ENCODE data around the gene NMNAT2. TPM values are rescaled to one million over a fixed set of nuclear protein-coding genes. Genes with fewer than 3 reads are reported as not detected.

The NMNAT2 gene
- total and polyA plus RNA-seq, 10 of the 15 experiments (the other 5 are each of a cell fraction or from before 2014, with no cell fraction given), result 0.02 to 2.0 (median 0.60) TPM

- SMC1A ChIA-PET (ENCODE audit: uncharacterized antibody, unreplicated experiment), result interaction anchor here (1.0 kb wide), 1 partner anchor 10 kb away, joined by 3 read pairs; no protein-coding TSS in a partner anchor
- H3K27me3 ChIP-seq (replicated peaks in 1 of 2; ENCODE audit: control insufficient read depth in 2 of 2, insufficient read depth in 2 of 2, low read length in 1 of 2), result no peaks in the 10 kb centered on the region; a peak in 2 of 4 replicates
- POLR2A ChIA-PET, result no interaction called here
- H2AFZ ChIP-seq (ENCODE audit: control insufficient read depth, low read depth, low read length), result no peak overlapping the region
- no peak for FAIRE-seq
- H3K9ac ChIP-seq (ENCODE audit: control insufficient read depth, insufficient read depth, low read length), result no peak overlapping the region
- no peak overlapping the region for H3K4me3 ChIP-seq
- in situ Hi-C loops (cut with MboI), result no loop called here
- no TSS peak for BruUV-seq (replicated peaks)
- CTCF ChIA-PET, result no interaction called here
- WGBS (ENCODE audit: insufficient coverage, insufficient replicate concordance, low lambda C conversion rate, missing lambda C conversion rate), result 42% methylated on average over 1 of the region's 1 CpG
- no peak overlapping the region for H3K4me2 ChIP-seq (ENCODE audit: control insufficient read depth, insufficient read depth)
- TF ChIP-seq EZH2 (IDR thresholded peaks at IDR 0.05; ENCODE audit: borderline replicate concordance, control insufficient read depth, low read depth, low read length), result no peak
- no peak for TF ChIP-seq SPI1 (IDR thresholded peaks at IDR 0.05; ENCODE audit: borderline replicate concordance, insufficient read depth, low read depth, low read length)
- TF ChIP-seq ZNF217 (IDR thresholded peaks at IDR 0.05), result no peak
- TF ChIP-seq, protein P1, sequence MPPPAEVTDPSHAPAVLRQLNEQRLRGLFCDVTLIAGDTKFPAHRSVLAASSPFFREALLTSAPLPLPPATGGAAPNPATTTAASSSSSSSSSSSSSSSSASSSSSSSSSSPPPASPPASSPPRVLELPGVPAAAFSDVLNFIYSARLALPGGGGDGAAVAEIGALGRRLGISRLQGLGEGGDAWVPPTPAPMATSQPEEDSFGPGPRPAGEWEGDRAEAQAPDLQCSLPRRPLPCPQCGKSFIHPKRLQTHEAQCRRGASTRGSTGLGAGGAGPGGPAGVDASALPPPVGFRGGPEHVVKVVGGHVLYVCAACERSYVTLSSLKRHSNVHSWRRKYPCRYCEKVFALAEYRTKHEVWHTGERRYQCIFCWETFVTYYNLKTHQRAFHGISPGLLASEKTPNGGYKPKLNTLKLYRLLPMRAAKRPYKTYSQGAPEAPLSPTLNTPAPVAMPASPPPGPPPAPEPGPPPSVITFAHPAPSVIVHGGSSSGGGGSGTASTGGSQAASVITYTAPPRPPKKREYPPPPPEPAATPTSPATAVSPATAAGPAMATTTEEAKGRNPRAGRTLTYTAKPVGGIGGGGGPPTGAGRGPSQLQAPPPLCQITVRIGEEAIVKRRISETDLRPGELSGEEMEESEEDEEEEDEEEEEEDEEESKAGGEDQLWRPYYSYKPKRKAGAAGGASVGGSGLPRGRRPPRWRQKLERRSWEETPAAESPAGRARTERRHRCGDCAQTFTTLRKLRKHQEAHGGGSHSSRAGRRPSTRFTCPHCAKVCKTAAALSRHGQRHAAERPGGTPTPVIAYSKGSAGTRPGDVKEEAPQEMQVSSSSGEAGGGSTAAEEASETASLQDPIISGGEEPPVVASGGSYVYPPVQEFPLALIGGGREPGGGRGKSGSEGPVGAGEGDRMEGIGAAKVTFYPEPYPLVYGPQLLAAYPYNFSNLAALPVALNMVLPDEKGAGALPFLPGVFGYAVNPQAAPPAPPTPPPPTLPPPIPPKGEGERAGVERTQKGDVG (CRISPR knock-in tag; IDR thresholded peaks at IDR 0.05), result no peak
- TF ChIP-seq MEF2A (IDR thresholded peaks at IDR 0.05; ENCODE audit: insufficient read depth, low read depth, low read length), result no peak
- TF ChIP-seq, protein P2, sequence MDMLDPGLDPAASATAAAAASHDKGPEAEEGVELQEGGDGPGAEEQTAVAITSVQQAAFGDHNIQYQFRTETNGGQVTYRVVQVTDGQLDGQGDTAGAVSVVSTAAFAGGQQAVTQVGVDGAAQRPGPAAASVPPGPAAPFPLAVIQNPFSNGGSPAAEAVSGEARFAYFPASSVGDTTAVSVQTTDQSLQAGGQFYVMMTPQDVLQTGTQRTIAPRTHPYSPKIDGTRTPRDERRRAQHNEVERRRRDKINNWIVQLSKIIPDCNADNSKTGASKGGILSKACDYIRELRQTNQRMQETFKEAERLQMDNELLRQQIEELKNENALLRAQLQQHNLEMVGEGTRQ (IDR thresholded peaks at IDR 0.05; ENCODE audit: borderline replicate concordance, low read depth, low read length), result no peak
- no peak for TF ChIP-seq DPF2 (IDR thresholded peaks at IDR 0.05)
- TF ChIP-seq CREB1 (IDR thresholded peaks at IDR 0.05; ENCODE audit: low read depth), result no peak
- TF ChIP-seq, protein P3, sequence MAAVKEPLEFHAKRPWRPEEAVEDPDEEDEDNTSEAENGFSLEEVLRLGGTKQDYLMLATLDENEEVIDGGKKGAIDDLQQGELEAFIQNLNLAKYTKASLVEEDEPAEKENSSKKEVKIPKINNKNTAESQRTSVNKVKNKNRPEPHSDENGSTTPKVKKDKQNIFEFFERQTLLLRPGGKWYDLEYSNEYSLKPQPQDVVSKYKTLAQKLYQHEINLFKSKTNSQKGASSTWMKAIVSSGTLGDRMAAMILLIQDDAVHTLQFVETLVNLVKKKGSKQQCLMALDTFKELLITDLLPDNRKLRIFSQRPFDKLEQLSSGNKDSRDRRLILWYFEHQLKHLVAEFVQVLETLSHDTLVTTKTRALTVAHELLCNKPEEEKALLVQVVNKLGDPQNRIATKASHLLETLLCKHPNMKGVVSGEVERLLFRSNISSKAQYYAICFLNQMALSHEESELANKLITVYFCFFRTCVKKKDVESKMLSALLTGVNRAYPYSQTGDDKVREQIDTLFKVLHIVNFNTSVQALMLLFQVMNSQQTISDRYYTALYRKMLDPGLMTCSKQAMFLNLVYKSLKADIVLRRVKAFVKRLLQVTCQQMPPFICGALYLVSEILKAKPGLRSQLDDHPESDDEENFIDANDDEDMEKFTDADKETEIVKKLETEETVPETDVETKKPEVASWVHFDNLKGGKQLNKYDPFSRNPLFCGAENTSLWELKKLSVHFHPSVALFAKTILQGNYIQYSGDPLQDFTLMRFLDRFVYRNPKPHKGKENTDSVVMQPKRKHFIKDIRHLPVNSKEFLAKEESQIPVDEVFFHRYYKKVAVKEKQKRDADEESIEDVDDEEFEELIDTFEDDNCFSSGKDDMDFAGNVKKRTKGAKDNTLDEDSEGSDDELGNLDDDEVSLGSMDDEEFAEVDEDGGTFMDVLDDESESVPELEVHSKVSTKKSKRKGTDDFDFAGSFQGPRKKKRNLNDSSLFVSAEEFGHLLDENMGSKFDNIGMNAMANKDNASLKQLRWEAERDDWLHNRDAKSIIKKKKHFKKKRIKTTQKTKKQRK (IDR thresholded peaks at IDR 0.05; ENCODE audit: low read depth, low read length), result no peak
- no peaks in the 10 kb centered on the region for H3K9me3 ChIP-seq (replicated peaks; ENCODE audit: control insufficient read depth, insufficient read depth, low read length)
- intact Hi-C loops (cut with micrococcal nuclease; ENCODE audit: unreplicated experiment), result no loop called here
- H3K27ac ChIP-seq (ENCODE audit: control insufficient read depth, insufficient read depth), result no peak overlapping the region
- DNase-seq (ENCODE audit: low read depth, low spot score), result no peak
- H3K79me2 ChIP-seq (ENCODE audit: control insufficient read depth, insufficient read depth, low read length), result no peaks in the 10 kb centered on the region
- H3K36me3 ChIP-seq (ENCODE audit: control insufficient read depth in 2 of 2, insufficient read depth in 2 of 2, low read length in 1 of 2), result no peaks in the 10 kb centered on the region
- no peaks in the 10 kb centered on the region for H4K20me1 ChIP-seq (ENCODE audit: control insufficient read depth, insufficient read depth)
- RAD21 ChIA-PET (ENCODE audit: unreplicated experiment), result no interaction called here
- no peak for ATAC-seq
- no peaks in the 10 kb centered on the region for H3K4me1 ChIP-seq (ENCODE audit: control insufficient read depth, insufficient read depth, low read length)
Observed at GRCh38 chr1:183407961-183408360, 10.2 kb downstream of the NMNAT2 start.

Data from GM12878 (cell line).